GM15510 (cell line): ENCODE measurements around the gene KRT79.

Experiments
- POLR2A ChIP-seq: IDR thresholded peaks from 3 replicates; pipeline ENCODE4 v1.6.1; 2011; ENCODE audit warnings: borderline replicate concordance; ENCODE audit not compliant: insufficient read length; ENCODE audit errors: extremely low read depth

Gene KRT79

DNA sequence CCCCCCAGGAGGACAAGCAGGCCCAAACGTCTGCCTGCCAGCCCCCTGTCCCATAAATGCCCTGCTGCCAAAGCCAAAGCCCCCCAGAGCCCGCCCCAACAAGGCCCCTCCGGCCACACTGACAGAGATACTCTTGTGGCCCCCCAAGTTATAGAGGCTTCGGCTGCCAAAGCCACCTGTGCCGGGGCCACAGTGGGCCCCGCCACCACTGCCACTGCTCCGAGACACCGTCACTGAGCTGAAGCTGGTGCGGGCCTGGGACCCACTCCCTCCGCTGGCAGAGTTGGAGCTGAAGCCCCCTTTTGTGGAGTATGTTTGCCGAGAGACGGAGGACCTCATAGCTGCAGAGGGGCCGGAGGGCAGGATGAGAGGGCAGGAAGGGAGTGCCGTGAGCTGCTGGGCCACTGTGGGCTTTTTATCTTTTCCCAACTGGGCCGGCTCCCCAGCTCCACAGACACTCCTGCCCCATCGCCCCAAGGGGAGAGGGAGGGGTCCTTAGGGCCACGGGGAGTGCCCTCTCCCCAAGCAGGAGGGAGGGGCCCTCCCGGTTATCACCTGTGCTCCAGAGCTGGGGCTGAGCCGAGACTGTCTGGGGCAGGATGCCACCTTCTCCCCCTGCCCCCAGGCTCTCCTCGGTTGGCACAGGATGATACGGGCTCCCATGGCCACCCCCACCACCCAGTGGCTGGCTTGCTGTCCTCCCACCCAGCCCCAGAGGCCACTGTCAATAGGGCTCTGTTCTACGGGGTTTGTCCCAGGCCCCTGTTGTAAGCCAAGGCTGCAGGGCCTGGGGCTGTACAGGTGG lies at the start of gene KRT79:
KRT79 (minus strand) TSS at position 390 of the 805 bp plus-strand sequence; CDS start at position 339, 51 bp downstream.
- TF ChIP-seq POLR2A = no peak

DNA sequence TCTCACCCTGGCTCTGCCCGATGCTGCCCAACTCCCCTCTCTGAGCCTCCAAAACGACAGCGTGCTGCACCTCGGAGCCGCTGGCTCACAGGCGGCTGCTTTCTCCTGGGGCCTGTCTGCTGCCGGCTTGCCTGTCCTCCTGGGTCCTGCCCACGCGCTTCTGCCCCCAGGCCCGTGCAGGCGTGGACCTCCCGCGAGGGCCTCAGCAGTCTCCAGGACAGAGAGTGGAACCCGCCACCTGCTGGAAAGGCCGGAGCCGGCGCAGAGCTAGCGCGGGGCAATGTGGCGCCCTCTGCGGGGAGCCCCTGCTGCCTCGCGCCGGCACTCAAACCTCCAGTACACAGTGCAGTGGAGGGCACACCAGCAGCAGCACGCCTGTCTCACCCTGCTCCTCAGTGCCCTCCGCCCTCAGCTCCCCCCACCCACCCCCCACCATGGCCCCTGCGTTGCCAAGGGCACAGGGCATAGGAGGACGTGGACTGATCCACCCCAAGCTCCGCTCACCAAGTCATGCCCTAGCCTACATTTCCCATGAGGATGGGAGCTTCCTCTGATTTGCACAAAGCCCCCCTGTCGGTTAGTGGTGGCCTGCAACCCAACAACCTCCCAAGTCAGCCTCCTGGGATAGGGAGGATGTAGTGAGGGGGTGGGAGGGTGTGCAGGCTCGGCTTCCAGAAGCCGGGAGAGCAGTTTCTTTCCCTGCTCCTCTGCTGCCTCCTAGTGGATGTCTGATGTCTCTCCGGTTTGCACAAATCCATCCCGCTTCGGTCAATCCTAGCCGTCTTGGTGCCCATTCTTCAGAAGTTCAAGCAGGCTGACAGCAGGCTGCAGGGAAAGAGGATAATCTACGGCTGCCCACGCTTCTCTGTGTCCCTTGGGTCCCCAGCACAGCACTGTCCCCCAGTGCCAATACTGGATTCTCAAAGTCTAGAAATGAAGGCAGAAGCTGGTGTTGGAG lies 45.6 kb upstream of the KRT79 start:
- TF ChIP-seq POLR2A = no peak

DNA sequence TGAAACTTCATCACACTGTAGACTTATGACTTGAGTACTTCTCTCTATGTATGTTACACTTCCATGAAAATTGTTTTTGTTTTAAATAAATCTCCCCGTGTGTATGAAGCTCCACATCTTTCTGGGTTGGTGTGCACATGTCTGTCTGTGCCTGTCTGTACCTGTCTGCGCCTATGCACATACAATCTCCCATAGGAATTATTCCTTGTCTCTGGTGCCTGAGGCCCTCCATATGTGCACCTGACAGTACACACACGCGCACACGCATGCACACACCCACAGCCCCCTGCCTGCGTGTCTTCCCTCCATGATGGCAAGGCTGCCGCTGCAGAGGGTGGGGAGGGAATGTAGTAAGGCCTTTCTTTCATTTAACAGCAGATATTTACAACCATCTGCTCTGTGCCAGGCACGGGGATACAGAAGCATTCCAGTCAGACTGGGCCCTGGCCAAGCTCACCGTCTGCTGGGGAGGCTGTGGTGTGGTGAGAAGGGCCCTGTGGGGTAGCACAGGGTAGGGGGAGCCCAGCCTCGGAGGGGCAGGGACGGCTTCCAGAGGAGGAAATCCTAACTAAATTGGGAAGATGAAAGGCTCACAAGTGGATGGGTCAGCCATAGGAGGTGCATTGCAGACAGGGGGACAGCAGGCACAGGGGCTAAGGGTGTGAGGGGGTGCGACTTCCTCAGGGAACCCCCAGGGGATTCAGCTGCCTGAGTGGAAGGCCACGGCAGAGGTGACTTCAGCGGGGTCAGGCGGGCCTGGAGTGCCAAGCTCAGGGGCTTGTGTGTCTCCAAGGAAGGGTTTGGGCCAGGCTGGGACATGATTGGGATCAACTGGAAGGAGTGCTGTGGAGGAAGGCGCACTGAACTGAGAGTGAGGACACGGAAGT lies 44.6 kb upstream of the KRT79 start:
- no peak for TF ChIP-seq POLR2A

DNA sequence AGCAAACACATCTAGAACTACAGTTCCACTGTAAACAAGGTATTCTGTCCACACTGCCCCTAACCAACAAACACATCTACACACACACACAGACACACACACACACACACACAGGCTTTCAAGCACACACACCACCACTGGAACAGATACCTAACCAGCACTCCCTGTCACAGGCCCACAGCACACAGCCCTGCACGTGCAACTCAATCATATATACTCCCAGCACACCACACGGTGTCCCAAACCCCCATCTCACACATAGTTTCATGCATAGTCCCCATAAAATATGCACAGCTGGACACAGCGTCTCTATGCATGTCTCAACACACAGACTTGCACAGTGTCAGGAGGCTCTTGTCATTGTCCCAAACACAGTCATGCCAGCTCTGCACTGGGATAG lies 43.1 kb upstream of the KRT79 start:
- no peak for TF ChIP-seq POLR2A

GRCh38 chr12:52876372-52876771 lies 42.3 kb upstream of the KRT79 start:
- no peak for TF ChIP-seq POLR2A

- no peak for TF ChIP-seq POLR2A
Observed at GRCh38 chr12:52874573-52875435, 40.7 kb upstream of the KRT79 start.

- TF ChIP-seq POLR2A = no peak
Observed at GRCh38 chr12:52873832-52874572, 39.9 kb upstream of the KRT79 start.

GRCh38 chr12:52873513-52873831 lies 39.4 kb upstream of the KRT79 start:
- TF ChIP-seq POLR2A = no peak

DNA sequence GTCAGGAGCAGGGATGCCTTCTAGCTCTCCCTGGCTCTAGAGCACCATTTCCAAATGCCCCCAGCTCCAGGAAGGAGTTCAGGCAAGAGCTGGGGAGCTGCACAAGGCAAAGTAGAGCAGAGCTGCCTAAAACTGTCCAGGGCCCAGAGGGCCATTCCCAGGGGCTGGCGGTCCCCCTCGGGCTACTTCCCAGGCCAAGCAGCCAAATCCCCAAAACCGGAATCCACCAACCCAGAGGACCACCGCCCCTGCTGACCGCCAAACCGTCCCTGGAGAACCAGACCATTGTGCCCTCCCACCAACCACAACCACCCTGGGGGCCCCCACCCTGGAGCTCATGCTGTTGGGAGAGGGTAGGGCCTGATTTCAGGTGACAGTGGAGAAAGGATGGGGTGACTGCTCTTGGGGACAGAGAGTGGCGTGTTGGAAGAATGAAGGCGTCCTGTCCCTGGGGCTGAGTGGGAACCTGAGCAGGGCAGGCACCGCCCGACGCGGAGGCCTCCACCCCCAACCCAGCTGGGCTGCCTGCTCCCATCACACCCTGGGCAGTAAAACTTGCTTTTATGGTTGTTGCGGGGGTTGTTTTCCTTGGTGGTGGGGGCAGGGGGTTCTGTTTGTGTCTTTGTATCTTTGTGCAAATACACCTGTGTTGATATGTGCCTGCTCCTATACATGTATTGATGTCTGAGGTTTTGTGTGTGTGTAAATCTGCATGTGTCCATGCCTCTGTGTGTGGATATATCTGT lies 38.7 kb upstream of the KRT79 start:
- TF ChIP-seq POLR2A = no peak

- TF ChIP-seq POLR2A = no peak
Observed at GRCh38 chr12:52871291-52872039, 37.4 kb upstream of the KRT79 start.

GRCh38 chr12:52870361-52871290 lies 36.5 kb upstream of the KRT79 start:
- no peak for TF ChIP-seq POLR2A
